ENCODE measurements around the gene TRAT1.
"Not testable (repeated sequence)": the region's sequence is repeated elsewhere in the genome, so short reads cannot be mapped to it uniquely, and the experiment has no call there.

Gene TRAT1

DNA sequence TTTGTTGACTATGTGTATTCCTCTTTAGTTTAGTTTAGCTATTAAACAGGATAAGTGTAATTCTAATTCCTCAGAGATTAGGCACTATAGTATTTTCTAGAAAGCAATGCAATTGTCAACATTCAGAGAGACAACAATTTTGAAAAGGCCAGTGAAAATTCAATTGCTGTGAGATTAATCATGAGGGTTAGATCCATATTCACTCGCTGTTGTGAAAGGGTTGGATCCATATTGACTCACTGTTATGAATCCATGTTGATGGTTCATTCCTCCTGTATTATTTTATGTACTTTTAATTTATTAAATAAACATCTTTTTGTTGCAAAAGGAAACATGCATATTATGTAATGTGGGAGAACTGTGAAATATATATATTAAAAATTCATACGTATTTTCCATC is 641 bp downstream of the TRAT1 start:
- Histone ChIP-seq H3K4me2 (ENCODE audit: insufficient read depth, low read length) (peak overlapping the region; percentile 72), H3K27me3 (ENCODE audit: insufficient read depth, low read length, poor library complexity) (no peaks in the 10 kb centered on the region), H2AFZ (ENCODE audit: low read depth, low read length) (peak overlapping the region; percentile 61), H3K9ac (ENCODE audit: low read depth, low read length) (peak overlapping the region; percentile 78), H3K27ac (ENCODE audit: low read length) (peak overlapping the region; percentile 89), H3K36me3 (ENCODE audit: insufficient read depth, low read length) (peaks cover 3% of the 10 kb centered on the region; the same call in 1 of the 2 replicates), H3K79me2 (ENCODE audit: insufficient read depth, low read length) (peaks cover 71% of the 10 kb centered on the region), H4K20me1 (ENCODE audit: insufficient read depth, low read length) (peaks cover 9% of the 10 kb centered on the region; the same call in 1 of the 2 replicates), H3K4me3 (ENCODE audit: low read depth in 1 of 2, low read length in 2 of 2) (peak overlapping the region; percentile 70 to 92), H3K9me3 (ENCODE audit: insufficient read depth, low read length, severe bottlenecking) (no peaks in the 10 kb centered on the region), H3K4me1 (ENCODE audit: insufficient read depth, low read length) (peaks cover 73% of the 10 kb centered on the region)
- TF ChIP-seq EZH2 (IDR thresholded peaks at IDR 0.05; ENCODE audit: borderline replicate concordance, low read depth, low read length, severe bottlenecking): no peak
- TF ChIP-seq, protein P1, sequence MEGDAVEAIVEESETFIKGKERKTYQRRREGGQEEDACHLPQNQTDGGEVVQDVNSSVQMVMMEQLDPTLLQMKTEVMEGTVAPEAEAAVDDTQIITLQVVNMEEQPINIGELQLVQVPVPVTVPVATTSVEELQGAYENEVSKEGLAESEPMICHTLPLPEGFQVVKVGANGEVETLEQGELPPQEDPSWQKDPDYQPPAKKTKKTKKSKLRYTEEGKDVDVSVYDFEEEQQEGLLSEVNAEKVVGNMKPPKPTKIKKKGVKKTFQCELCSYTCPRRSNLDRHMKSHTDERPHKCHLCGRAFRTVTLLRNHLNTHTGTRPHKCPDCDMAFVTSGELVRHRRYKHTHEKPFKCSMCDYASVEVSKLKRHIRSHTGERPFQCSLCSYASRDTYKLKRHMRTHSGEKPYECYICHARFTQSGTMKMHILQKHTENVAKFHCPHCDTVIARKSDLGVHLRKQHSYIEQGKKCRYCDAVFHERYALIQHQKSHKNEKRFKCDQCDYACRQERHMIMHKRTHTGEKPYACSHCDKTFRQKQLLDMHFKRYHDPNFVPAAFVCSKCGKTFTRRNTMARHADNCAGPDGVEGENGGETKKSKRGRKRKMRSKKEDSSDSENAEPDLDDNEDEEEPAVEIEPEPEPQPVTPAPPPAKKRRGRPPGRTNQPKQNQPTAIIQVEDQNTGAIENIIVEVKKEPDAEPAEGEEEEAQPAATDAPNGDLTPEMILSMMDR (IDR thresholded peaks at IDR 0.05; ENCODE audit: borderline replicate concordance, extremely low read depth, low read length, poor library complexity, severe bottlenecking): no peak
- ATAC-seq (ENCODE audit: insufficient read depth, low read depth) (no peak), DNase-seq (no peak)

DNA sequence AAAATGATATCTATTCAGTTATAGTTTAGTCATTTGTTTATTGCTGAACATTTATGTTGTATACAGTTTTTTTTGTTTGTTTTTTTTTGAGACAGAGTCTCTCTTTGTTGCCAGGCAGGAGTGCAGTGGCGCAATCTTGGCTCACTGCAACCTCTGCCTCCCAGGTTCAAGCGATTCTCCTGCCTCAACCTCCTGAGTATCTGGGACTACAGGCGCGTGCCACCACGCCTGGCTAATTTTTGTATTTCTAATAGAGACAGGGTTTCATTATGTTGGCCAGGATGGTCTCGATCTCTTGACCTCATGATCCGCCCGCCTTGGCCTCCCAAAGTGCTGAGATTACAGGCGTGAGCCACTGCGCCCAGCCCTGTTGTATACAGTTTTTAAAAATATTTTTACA is 1.2 kb downstream of the TRAT1 start:
- peaks cover 10% of the 10 kb centered on the region; the same call in 1 of the 2 replicates for H4K20me1 ChIP-seq (ENCODE audit: insufficient read depth, low read length)
- H3K9me3 ChIP-seq (ENCODE audit: insufficient read depth, low read length, severe bottlenecking); H2AFZ ChIP-seq (ENCODE audit: low read depth, low read length); H3K27me3 ChIP-seq (ENCODE audit: insufficient read depth, low read length, poor library complexity); H3K36me3 ChIP-seq (ENCODE audit: insufficient read depth, low read length); ATAC-seq (ENCODE audit: insufficient read depth, low read depth): not testable (repeated sequence)
- peak overlapping the region; percentile 70 to 92 for H3K4me3 ChIP-seq (ENCODE audit: low read depth in 1 of 2, low read length in 2 of 2)
- peak overlapping the region; percentile 89 for H3K27ac ChIP-seq (ENCODE audit: low read length)
- H3K79me2 ChIP-seq (ENCODE audit: insufficient read depth, low read length): peaks cover 76% of the 10 kb centered on the region
- DNase-seq: peak; percentile 51
- peak overlapping the region; percentile 72 for H3K4me2 ChIP-seq (ENCODE audit: insufficient read depth, low read length)
- H3K4me1 ChIP-seq (ENCODE audit: insufficient read depth, low read length): peaks cover 73% of the 10 kb centered on the region
- H3K9ac ChIP-seq (ENCODE audit: low read depth, low read length): peak overlapping the region; percentile 78

DNA sequence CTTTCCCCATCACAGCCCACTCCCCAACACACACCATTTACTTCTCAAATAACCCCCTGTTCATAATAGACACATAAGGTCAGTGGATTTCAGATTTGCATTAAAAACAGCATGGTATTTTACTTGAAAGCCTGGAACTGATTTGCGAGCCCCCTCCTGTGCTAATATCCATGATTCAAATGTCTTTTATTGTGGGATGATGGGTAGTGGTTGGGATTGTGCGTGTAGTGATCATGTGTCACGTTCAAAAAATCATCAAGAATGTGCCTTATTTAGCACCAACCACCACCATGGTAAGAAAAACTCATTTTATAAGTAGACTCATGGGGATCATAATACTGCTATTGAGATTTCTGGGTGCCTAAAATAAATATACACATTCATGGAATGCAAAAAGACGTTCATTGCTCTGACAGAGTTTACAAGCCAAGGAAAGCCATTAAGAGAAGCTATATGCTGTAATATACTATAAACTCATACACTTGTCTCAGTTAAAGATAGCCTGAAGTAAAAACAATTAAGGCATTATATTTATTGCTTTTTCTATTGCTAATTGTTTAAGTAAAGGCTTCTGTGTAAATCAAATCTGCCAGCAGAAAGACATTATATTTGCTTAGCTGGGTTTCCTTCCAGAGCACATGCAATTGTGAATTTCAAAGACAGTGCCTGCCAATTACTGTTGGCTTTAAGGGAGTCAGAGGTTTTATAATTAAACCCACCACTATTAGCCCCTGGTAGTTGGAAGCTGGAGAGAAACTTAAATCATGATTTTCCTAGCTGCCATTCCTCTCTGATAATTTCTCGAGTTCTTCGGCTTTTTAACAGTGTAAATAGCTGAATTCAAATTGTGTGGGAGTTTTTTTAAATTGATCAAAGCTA is 4.0 kb downstream of the TRAT1 start:
- H3K9me3 ChIP-seq (ENCODE audit: insufficient read depth, low read length, severe bottlenecking): no peaks in the 10 kb centered on the region
- H4K20me1 ChIP-seq (ENCODE audit: insufficient read depth, low read length): peaks cover 25% of the 10 kb centered on the region
- H3K27me3 ChIP-seq (ENCODE audit: insufficient read depth, low read length, poor library complexity): no peaks in the 10 kb centered on the region
- H3K27ac ChIP-seq (ENCODE audit: low read length): peak overlapping the region; percentile 66
- ATAC-seq (ENCODE audit: insufficient read depth, low read depth) (no peak), DNase-seq (no peak)
- peaks cover 30% of the 10 kb centered on the region for H3K36me3 ChIP-seq (ENCODE audit: insufficient read depth, low read length)
- H3K79me2 ChIP-seq (ENCODE audit: insufficient read depth, low read length): peaks cover 96% of the 10 kb centered on the region
- TF ChIP-seq EZH2 (IDR thresholded peaks at IDR 0.05; ENCODE audit: borderline replicate concordance, low read depth, low read length, severe bottlenecking): no peak
- TF ChIP-seq, protein P1 (IDR thresholded peaks at IDR 0.05; ENCODE audit: borderline replicate concordance, extremely low read depth, low read length, poor library complexity, severe bottlenecking): no peak
- peak overlapping the region; percentile 1 to 70; a peak in 3 of 4 replicates for H3K4me3 ChIP-seq (ENCODE audit: low read depth in 1 of 2, low read length in 2 of 2)
- peak overlapping the region; percentile 78 for H3K9ac ChIP-seq (ENCODE audit: low read depth, low read length)
- peak overlapping the region; percentile 72 for H3K4me2 ChIP-seq (ENCODE audit: insufficient read depth, low read length)
- H2AFZ ChIP-seq (ENCODE audit: low read depth, low read length): no peak overlapping the region
- peaks cover 81% of the 10 kb centered on the region for H3K4me1 ChIP-seq (ENCODE audit: insufficient read depth, low read length)

DNA sequence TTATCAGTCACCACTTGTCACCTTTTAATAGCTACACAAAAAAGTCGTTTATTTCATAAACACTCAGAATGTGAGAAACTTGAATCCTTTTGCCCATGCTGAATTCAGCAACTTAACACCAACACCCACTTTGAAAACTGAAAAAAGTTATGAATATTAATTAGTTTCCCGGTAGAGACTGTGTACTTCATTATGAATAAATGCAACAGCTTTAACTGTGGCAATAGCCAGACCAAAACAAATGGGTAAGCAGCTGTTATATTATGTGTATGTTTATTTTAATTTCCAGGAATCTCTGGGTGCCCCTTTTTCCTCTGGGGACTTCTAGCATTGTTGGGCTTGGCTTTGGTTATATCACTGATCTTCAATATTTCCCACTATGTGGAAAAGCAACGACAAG is 7.8 kb downstream of the TRAT1 start:
- no peak overlapping the region for H3K4me3 ChIP-seq (ENCODE audit: low read depth in 1 of 2, low read length in 2 of 2)
- ATAC-seq (ENCODE audit: insufficient read depth, low read depth) (no peak), DNase-seq (no peak)
- H3K27me3 ChIP-seq (ENCODE audit: insufficient read depth, low read length, poor library complexity): no peaks in the 10 kb centered on the region
- peaks cover 100% of the 10 kb centered on the region for H3K79me2 ChIP-seq (ENCODE audit: insufficient read depth, low read length)
- TF ChIP-seq, protein P1 (IDR thresholded peaks at IDR 0.05; ENCODE audit: borderline replicate concordance, extremely low read depth, low read length, poor library complexity, severe bottlenecking): no peak
- TF ChIP-seq EZH2 (IDR thresholded peaks at IDR 0.05; ENCODE audit: borderline replicate concordance, low read depth, low read length, severe bottlenecking): no peak
- H3K4me2 ChIP-seq (ENCODE audit: insufficient read depth, low read length): peak overlapping the region; percentile 19
- H3K9ac ChIP-seq (ENCODE audit: low read depth, low read length): no peak overlapping the region
- no peaks in the 10 kb centered on the region for H3K9me3 ChIP-seq (ENCODE audit: insufficient read depth, low read length, severe bottlenecking)
- no peak overlapping the region; the same call in 1 of the 2 replicates for H3K27ac ChIP-seq (ENCODE audit: low read length)
- H3K4me1 ChIP-seq (ENCODE audit: insufficient read depth, low read length): peaks cover 99% of the 10 kb centered on the region
- H3K36me3 ChIP-seq (ENCODE audit: insufficient read depth, low read length): peaks cover 63% of the 10 kb centered on the region
- H4K20me1 ChIP-seq (ENCODE audit: insufficient read depth, low read length): peaks cover 39% of the 10 kb centered on the region
- H2AFZ ChIP-seq (ENCODE audit: low read depth, low read length): no peak overlapping the region

Measured in DND-41 (cell line).